HCEC 1CT (cell line): ENCODE measurements around the gene PDX1.

ENCODE experiments used
- DNase-seq: peaks from one replicate; pipeline ENCODE4 v3.0.0-alpha.2; 2017

PDX1 gene

DNA sequence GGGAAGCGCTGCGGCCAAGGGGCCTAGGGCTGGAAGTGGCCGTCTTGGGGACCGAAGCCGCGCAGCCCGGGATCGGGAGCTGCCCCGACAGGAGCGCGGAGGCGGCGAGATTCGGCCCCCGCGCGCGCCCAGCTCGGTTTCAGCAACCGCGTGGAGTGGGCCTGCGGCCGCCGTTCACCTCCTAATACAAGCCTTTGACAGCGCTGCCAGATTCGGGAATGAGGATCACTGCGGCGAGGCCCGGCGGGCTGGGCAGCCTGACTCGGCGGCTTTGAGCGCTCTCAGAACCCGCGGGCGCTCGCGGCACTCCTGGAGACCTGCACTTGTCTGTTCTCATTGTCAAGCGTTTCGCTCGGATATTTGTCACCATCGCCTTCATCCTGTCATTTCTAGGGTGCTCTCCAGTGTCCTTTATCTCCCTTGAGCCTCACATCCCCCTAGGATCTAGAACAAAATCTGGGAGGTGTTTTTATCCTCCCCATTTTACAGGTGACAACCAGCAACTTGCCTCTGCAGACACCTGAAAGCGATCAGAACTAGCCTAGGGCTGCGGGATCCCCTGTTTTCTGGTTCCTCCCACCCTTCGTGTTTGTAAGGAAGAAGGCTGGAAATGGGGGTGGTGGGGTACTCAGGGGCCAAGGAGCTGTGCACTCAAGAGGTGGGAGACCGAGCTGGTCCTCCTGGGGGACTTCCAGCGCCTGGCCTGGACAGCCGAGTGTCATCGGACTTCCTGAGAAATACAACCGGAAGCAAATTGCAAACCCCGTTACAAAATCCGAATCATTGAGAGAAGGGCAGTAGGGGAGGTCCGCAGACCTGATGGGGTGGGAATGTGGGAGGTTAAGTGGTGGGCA lies 50.8 kb downstream of the PDX1 start:
- DNase-seq, result no peak

GRCh38 chr13:27971236-27971645 lies 51.4 kb downstream of the PDX1 start:
- no peak for DNase-seq

- no peak for DNase-seq
These were observed 52.1 kb downstream of the PDX1 start for GRCh38 chr13:27971776-27972477.

- DNase-seq, result no peak
These were observed 52.6 kb downstream of the PDX1 start for GRCh38 chr13:27972478-27972820.

GRCh38 chr13:27973291-27973690 lies 53.5 kb downstream of the PDX1 start:
- DNase-seq, result no peak

- DNase-seq, result no peak
These were observed 54.3 kb downstream of the PDX1 start for GRCh38 chr13:27973961-27974662.
